ENCODE measurements around the gene SETD5. TPM values are rescaled to one million over a fixed set of nuclear protein-coding genes. Genes with fewer than 3 reads are reported as not detected.

SETD5 gene
- total and polyA plus RNA-seq, 8 donors: 25.5 to 78.0 (median 40.7) TPM

DNA sequence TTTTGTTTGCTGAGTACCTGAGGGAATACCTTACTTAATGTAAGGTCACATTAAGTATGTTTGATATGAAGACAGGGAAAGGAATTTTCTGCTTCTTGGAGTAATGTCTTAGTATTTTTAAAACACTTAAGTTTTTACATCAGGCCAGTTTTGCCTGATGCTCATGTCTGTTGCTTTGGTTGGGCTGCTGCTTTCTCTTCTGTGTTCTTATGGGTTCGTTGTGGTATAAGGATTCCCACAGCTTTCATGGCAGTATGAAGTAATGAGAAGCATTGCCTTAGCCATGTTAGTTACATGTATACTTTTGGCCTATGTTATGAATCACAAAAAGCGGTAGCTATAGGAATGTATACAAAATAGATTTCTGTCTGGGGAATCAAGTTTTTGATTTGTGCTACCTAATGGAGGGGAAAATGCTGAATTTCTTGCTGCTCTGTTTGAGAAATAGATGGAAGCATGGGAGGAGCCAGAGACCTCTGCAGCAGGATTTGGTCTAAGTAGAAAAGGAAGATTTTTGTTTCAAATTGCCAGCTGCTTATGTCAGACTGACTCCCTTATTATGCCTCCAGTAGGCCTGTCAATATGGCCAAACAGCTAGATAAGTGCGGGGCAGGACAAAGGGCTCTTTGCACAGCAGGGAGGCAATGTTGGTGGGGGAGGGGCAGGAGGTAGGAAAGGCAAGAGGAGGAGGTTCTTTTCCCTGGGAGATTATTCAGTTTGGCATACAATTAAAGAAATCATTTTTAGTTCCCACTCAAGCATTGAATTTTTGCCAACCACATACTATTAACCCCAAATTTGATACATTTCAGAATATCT, 5.2 kb downstream of the SETD5 start:
- Histone ChIP-seq H3K27ac (peak overlapping the region in 2 of 4 donors; percentile 9 to 20), H3K4me3 (no peak overlapping the region), H3K36me3 (no peaks in the 10 kb centered on the region), H3K27me3 (no peaks in the 10 kb centered on the region), H3K4me1 (peaks cover 48 to 64% (median 62%) of the 10 kb centered on the region in 3 donors), H3K9me3 (no peaks in the 10 kb centered on the region)
- ATAC-seq (peak; percentile 15 to 58 (median 38)), FAIRE-seq (no peak), DNase-seq (peak in 5 of 6 donors; percentile 49 to 69 (median 60))
- intact Hi-C loops (cut with DNase I): no loop called here
- TF ChIP-seq, protein P1, sequence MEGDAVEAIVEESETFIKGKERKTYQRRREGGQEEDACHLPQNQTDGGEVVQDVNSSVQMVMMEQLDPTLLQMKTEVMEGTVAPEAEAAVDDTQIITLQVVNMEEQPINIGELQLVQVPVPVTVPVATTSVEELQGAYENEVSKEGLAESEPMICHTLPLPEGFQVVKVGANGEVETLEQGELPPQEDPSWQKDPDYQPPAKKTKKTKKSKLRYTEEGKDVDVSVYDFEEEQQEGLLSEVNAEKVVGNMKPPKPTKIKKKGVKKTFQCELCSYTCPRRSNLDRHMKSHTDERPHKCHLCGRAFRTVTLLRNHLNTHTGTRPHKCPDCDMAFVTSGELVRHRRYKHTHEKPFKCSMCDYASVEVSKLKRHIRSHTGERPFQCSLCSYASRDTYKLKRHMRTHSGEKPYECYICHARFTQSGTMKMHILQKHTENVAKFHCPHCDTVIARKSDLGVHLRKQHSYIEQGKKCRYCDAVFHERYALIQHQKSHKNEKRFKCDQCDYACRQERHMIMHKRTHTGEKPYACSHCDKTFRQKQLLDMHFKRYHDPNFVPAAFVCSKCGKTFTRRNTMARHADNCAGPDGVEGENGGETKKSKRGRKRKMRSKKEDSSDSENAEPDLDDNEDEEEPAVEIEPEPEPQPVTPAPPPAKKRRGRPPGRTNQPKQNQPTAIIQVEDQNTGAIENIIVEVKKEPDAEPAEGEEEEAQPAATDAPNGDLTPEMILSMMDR (IDR thresholded peaks at IDR 0.05): no peak
- WGBS, 2 donors: 10 to 12% methylated on average over 3 of the region's 3 CpGs

DNA sequence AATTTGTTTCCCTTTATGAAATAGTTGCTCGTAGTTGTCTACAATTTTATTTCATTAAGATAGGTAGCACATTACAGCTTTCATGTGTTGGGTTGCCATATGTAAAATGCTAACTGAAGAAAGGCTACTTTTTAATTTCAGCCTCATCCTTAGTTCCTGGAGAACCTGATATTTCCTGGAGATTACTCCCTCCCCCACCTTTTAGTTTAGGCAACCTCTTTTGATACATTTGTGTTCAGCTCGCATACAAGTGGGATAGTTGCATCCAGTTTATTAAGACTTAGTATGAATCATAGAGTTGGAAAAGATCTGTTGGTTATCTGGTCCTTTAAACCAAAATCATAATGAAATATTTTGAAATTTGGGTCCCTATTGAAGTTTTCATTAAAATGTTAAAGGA, 6.0 kb downstream of the SETD5 start:
- no peaks in the 10 kb centered on the region for H3K36me3 ChIP-seq
- FAIRE-seq (no peak), ATAC-seq (no peak), DNase-seq (no peak)
- H3K9me3 ChIP-seq: no peaks in the 10 kb centered on the region
- intact Hi-C loops (cut with DNase I): no loop called here
- H3K4me3 ChIP-seq: no peak overlapping the region
- H3K4me1 ChIP-seq: peaks cover 48 to 72% (median 70%) of the 10 kb centered on the region in 3 donors
- 48 to 61% methylated on average over 2 of the region's 2 CpGs for WGBS, 2 donors
- H3K27me3 ChIP-seq: no peaks in the 10 kb centered on the region
- TF ChIP-seq, protein P1 (IDR thresholded peaks at IDR 0.05): no peak
- H3K27ac ChIP-seq: peak overlapping the region in 2 of 4 donors; percentile 9 to 12

DNA sequence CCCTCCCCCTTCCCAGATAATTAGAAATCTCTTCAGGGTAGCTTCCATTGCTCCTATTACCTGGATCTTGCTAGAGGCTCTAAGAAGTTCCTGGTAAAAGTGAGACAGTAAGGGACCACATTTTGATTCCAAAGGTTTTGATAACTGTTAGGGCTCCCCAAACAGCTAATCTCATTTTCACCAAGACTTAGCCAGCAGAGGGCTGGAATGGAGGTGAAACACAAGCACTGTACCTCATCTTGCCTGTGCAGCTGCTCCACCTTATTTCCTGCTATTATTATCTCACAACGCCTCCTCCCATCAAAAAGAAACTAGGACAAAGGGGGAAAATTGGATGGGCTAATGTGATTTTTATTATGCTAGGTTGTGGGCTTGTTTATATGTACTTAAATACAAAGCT, 7.3 kb downstream of the SETD5 start:
- H3K4me1 ChIP-seq: peaks cover 48 to 79% (median 73%) of the 10 kb centered on the region in 3 donors
- intact Hi-C loops (cut with DNase I): no loop called here
- no peaks in the 10 kb centered on the region for H3K9me3 ChIP-seq
- no peaks in the 10 kb centered on the region for H3K36me3 ChIP-seq
- H3K27ac ChIP-seq: peak overlapping the region in 1 of 4 donors; percentile 5
- WGBS, 2 donors: 4 to 10% methylated on average over 1 of the region's 1 CpG
- TF ChIP-seq, protein P1 (IDR thresholded peaks at IDR 0.05): no peak
- FAIRE-seq (no peak), DNase-seq (no peak), ATAC-seq (peak in 1 of 4 donors; percentile 11)
- H3K27me3 ChIP-seq: no peaks in the 10 kb centered on the region
- H3K4me3 ChIP-seq: no peak overlapping the region

DNA sequence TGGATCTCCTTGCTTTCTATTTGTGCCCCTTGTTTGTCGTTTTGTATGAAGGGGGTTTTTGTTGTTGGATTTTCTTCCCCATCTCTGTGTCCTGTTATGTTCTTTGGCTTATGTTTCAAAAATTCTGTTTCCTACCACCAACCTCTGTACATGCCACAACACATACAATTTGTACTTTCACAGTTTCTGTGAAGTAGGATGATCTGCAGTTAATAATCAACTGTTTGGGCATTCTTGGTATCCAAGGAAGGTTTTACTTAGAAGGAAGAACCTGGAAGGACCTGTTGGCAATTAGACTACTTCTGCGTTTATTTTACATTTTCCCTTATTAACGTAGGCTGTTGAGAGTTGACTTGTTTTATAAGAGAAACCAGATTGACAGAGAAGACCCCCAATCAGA, 8.3 kb downstream of the SETD5 start:
- no peaks in the 10 kb centered on the region for H3K9me3 ChIP-seq
- H3K4me1 ChIP-seq: peaks cover 46 to 72% (median 67%) of the 10 kb centered on the region in 3 donors
- ATAC-seq: no peak
- H3K27ac ChIP-seq: peak overlapping the region in 1 of 4 donors; percentile 5
- no peak for FAIRE-seq
- H3K36me3 ChIP-seq: no peaks in the 10 kb centered on the region
- intact Hi-C loops (cut with DNase I): no loop called here
- no peak for DNase-seq
- H3K4me3 ChIP-seq: no peak overlapping the region
- TF ChIP-seq, protein P1 (IDR thresholded peaks at IDR 0.05): no peak
- H3K27me3 ChIP-seq: no peaks in the 10 kb centered on the region
- WGBS, 2 donors: 19 to 28% methylated on average over 3 of the region's 3 CpGs

All from pancreas (tissue), 10 donors.